ENCODE measurements around the gene RPL10.

RPL10 gene

DNA sequence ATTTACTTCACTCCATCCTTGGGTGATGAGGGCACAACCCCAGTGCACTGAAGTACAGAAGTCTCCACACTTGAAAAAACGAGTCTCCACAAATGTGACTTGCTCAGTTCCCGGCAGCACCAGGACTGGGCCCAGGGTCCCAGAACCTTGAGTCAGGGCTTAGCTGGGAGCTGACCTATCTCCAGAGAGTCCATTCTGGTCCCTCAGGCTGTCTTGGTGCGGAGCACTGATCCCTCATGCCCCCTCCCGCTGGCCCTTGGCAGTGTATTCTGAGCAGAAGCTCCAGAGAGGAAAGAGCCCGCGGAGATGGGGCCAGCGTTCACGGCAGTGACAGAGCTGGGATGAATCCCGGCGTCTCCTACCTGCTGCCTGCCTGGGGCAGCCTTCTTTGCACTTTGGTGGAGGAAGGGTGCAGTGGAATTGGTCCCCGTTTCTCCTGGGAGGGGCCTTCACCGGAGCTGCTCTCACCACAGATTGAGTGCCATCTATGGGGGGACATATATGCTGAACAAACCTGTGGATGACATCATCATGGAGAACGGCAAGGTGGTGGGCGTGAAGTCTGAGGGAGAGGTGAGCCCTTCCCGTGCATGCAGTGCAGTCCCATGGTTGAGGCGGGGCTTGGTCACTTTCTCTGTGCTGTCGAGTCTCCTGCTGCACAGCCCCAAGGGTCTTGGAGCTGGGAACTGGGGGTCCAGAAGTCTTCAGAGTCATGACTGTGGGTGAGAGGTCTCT is 42.6 kb downstream of the RPL10 start:
- no peak overlapping the region for H3K9ac ChIP-seq
- no peak overlapping the region for H3K4me2 ChIP-seq
- no peaks in the 10 kb centered on the region for H4K20me1 ChIP-seq (ENCODE audit: insufficient read depth)
- H3K4me3 ChIP-seq (IDR thresholded peaks at IDR 0.05; ENCODE audit: insufficient read depth, low read depth, low read length): no peak overlapping the region
- H3K36me3 ChIP-seq (ENCODE audit: insufficient read depth): no peaks in the 10 kb centered on the region
- no peak overlapping the region for H2AFZ ChIP-seq (ENCODE audit: low read depth)
- no peak for TF ChIP-seq CTCF (conservative IDR thresholded peaks at IDR 0.05; ENCODE audit: low read depth, low read length)
- H3K4me1 ChIP-seq (ENCODE audit: low read depth, poor library complexity, severe bottlenecking): peaks cover 3% of the 10 kb centered on the region
- no peak overlapping the region for H3K27ac ChIP-seq
- no peaks in the 10 kb centered on the region for H3K27me3 ChIP-seq (ENCODE audit: insufficient read depth, low read depth)
- peaks cover 12% of the 10 kb centered on the region; the same call in 1 of the 2 replicates for H3K79me2 ChIP-seq (ENCODE audit: insufficient read depth, low read depth)

- Histone ChIP-seq H3K4me3 (IDR thresholded peaks at IDR 0.05; ENCODE audit: insufficient read depth, low read depth, low read length) (no peak overlapping the region), H3K4me1 (ENCODE audit: low read depth, poor library complexity, severe bottlenecking) (peaks cover 3% of the 10 kb centered on the region), H3K27me3 (ENCODE audit: insufficient read depth, low read depth) (no peaks in the 10 kb centered on the region), H3K9ac (no peak overlapping the region), H4K20me1 (ENCODE audit: insufficient read depth) (no peaks in the 10 kb centered on the region), H3K79me2 (ENCODE audit: insufficient read depth, low read depth) (peaks cover 12% of the 10 kb centered on the region; the same call in 1 of the 2 replicates), H3K4me2 (no peak overlapping the region), H3K27ac (no peak overlapping the region), H3K36me3 (ENCODE audit: insufficient read depth) (no peaks in the 10 kb centered on the region), H2AFZ (ENCODE audit: low read depth) (no peak overlapping the region)
- no peak for TF ChIP-seq CTCF (conservative IDR thresholded peaks at IDR 0.05; ENCODE audit: low read depth, low read length)
Observed at GRCh38 chrX:154441564-154441963, 43.4 kb downstream of the RPL10 start.

- no peak overlapping the region for H3K4me3 ChIP-seq (IDR thresholded peaks at IDR 0.05; ENCODE audit: insufficient read depth, low read depth, low read length)
- no peaks in the 10 kb centered on the region for H3K27me3 ChIP-seq (ENCODE audit: insufficient read depth, low read depth)
- no peaks in the 10 kb centered on the region for H3K36me3 ChIP-seq (ENCODE audit: insufficient read depth)
- no peaks in the 10 kb centered on the region for H4K20me1 ChIP-seq (ENCODE audit: insufficient read depth)
- TF ChIP-seq CTCF (conservative IDR thresholded peaks at IDR 0.05; ENCODE audit: low read depth, low read length): no peak
- H3K9ac ChIP-seq: no peak overlapping the region
- H2AFZ ChIP-seq (ENCODE audit: low read depth): no peak overlapping the region
- peaks cover 3% of the 10 kb centered on the region for H3K4me1 ChIP-seq (ENCODE audit: low read depth, poor library complexity, severe bottlenecking)
- H3K79me2 ChIP-seq (ENCODE audit: insufficient read depth, low read depth): peaks cover 12% of the 10 kb centered on the region; the same call in 1 of the 2 replicates
- H3K4me2 ChIP-seq: no peak overlapping the region
- H3K27ac ChIP-seq: no peak overlapping the region
Observed at GRCh38 chrX:154441984-154442707, 44.0 kb downstream of the RPL10 start.

GRCh38 chrX:154443479-154443910 is 45.3 kb downstream of the RPL10 start:
- H2AFZ ChIP-seq (ENCODE audit: low read depth): peak overlapping the region; percentile 14; the same call in 1 of the 2 replicates
- H3K27ac ChIP-seq: no peak overlapping the region
- H3K4me2 ChIP-seq: no peak overlapping the region; the same call in 1 of the 2 replicates
- peaks cover 3% of the 10 kb centered on the region for H3K4me1 ChIP-seq (ENCODE audit: low read depth, poor library complexity, severe bottlenecking)
- no peak overlapping the region for H3K9ac ChIP-seq
- peaks cover 3% of the 10 kb centered on the region; the same call in 1 of the 2 replicates for H3K79me2 ChIP-seq (ENCODE audit: insufficient read depth, low read depth)
- TF ChIP-seq CTCF (conservative IDR thresholded peaks at IDR 0.05; ENCODE audit: low read depth, low read length): no peak
- no peaks in the 10 kb centered on the region for H3K27me3 ChIP-seq (ENCODE audit: insufficient read depth, low read depth)
- H3K36me3 ChIP-seq (ENCODE audit: insufficient read depth): no peaks in the 10 kb centered on the region
- no peaks in the 10 kb centered on the region for H4K20me1 ChIP-seq (ENCODE audit: insufficient read depth)
- no peak overlapping the region for H3K4me3 ChIP-seq (IDR thresholded peaks at IDR 0.05; ENCODE audit: insufficient read depth, low read depth, low read length)

Data from KMS-11 (cell line).